Fibroblast of skin of left biceps (primary cell): ENCODE data around the gene TRIM50.
"Not testable (repeated sequence)": the region's sequence is repeated elsewhere in the genome, so short reads cannot be mapped to it uniquely, and the experiment has no call there.

ENCODE experiments used
- DNase-seq, 2 experiments: peaks; one replicate each; pipeline ENCODE4 v3.0.0-alpha.2; 2013; ENCODE audit warnings: low read depth in 2 of 2

The TRIM50 gene

DNA sequence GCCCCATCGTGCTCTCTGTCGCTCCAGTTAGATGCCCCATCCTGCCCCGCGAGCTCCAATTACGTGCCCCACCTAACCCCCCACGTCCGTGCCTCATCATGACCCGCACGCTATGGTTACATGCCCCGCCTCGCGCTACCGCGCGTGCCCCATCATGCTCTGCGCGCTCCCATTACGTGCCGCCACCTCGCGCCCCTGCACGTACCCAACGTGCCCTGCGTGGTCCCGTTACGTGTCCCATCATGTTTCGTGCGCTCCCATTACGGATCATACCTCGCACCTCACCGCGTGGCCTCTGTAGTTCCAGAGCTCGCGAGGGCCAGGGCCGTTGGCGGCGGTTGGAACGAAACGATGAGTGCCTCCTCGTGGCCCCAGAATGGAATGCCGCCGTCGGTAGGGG is at the start of gene TRIM50, which contains the start of gene FKBP6:
Gene TRIM50 (minus strand): TSS at position 161 of the 400 bp plus-strand sequence. CDS start 3,295 bp downstream, outside the sequence.
Gene FKBP6 (plus strand): TSS at position 240 of the 400 bp plus-strand sequence. CDS start 268 bp downstream, outside the sequence.
- DNase-seq: not testable (repeated sequence)

DNA sequence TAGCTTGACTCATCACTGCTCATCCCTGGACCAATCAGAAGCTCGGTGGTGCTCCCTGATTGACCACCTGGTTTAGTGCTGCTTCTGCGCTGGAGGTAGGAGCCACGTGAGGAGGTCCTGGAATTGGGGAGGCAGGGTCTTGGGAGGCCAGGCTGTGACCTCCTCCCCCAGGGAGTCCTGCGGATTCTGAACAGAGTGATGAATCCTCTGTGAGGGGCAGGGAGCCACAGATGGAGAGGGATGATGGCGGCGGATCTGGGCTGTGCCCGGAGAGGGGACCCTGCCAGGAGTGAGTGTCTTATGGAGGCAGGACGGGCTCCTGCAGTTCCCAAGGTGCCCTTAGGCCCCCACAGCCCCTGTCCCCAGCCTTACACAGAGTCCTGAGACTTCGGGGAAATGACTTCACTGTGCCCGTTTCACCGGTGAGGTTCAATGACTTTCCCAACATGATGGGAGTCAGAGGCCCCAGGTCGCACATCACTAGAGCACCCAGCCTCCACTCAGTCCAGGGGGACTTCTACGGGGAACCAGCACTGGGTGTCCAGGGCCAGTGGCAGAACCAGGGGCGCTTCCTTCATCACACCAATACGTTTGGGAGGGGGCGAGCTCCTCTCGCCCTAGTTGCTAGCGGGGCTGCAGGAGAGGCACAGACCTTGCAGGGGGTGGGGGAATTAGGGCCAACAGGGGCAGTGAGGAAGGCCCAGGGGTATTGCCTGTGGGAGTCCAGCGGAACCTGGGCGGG is 49.0 kb upstream of the TRIM50 start:
- DNase-seq: no peak

- not testable (repeated sequence) for DNase-seq
Measured at GRCh38 chr7:73376262-73376661, 48.4 kb upstream of the TRIM50 start.

- no peak for DNase-seq
Measured at GRCh38 chr7:73373741-73374140, 45.9 kb upstream of the TRIM50 start.

DNA sequence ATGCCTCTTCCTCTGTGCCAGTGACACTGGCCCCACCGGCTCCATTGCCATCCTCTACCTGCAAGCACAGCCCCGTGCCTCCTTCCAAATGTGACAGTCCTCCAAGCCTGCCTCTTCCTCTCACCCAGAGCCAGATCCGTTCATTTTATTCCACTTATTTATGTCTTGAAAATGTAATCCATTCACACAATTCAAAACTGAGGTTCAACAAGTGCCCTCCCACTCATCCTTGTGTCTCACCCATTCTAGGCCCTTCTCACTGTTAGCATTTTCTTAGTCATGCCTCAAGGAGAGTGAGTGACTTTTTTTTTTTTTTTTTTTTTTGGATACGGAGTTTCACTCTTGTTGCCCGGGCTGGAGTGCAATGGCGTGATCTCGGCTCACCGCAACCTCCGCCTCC is 41.7 kb upstream of the TRIM50 start:
- DNase-seq: no peak

DNA sequence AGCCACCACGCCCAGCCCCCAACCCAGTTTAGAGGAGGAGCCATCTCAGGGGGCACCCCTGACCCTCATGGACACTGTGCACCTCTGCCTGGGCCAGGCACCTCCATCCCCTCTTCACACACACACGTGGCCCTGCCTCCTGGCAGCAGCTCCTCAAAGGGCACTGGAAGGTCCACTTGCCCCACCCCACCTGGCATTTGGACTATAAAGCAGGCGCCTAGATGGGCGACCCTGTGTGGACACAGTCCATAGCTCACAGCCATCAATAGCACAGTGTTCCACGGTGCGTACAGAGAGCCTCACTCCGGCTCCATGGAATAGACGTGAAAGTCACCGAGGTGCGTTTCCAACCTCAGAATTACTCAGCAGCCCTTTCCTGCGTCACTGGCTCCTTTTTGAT is 41.1 kb upstream of the TRIM50 start:
- DNase-seq: no peak

- no peak for DNase-seq
Measured at GRCh38 chr7:73366990-73367389, 39.1 kb upstream of the TRIM50 start.

- DNase-seq: no peak
Measured at GRCh38 chr7:73366127-73366526, 38.2 kb upstream of the TRIM50 start.

DNA sequence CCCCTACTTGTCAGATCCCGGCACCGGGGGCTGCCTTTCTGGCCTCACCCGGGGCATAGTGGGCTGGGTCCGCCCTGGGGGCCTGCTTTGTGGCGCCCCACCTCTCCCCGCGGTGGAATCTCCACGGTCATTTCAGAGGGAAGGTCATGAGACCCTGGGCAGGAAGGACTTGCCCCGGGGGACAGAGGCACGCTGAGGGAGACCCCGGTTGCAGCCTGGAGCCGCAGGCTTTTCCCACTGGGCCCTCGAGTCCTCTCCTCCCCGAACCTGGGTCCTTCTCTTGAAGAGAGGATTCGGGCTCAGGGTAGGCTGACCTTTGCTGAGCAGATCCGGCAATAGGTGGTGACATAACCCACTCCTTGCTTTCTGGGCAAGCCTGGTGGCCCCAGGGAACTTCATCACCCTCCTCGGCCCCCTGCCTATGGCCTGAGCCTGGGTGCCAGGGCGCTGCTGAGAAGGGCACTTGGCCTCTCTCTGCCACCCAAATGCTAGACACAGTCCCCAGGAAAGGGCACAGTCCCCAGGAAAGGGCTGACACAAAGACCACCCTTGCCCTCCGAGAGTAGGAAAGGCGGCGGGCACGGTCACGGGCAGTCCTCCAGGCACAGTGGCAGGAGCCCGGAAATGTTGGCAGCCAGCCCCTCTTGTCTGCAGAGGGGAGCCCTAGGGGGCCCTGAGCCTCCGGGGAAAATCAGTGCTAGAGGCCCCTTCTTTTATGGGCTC is 36.3 kb upstream of the TRIM50 start:
- DNase-seq: no peak

DNA sequence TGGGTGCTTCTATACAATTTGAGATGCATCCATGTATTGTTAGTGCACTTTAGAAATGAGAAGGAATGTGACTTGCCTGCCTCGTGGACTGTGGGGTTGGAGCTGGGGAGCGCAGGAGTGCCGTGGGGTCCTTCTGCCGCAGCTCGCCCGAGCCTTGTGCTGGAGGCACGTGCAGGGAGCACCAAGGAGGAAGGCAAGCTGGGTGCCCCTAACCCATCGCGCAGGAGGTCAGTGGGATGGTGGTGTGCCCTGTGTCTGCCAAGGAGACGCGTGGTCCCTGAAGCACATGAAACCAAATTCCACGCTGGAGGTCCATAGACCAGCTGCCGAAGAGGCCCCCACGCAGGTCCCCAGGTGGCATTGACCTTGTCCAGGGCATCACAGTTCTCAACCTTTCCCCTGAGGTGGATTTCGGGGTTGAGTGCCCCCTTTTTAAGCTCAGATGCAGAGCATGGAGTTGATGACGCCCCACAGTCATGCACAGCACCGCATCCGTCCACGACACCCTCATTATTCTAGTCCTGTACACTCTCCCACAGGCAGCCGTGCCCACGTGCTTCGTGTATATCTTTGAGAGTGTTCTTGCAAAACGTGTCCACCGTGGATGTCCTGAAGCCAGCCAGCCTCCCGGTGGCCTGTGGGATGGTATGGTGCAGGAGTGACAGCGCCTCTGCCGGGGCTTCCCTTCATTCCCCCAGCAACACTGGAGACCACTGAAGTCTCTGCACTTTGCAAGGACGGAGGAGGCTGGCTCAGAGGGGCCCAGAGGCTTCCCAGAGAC is 35.5 kb upstream of the TRIM50 start:
- no peak for DNase-seq

GRCh38 chr7:73360590-73360989 is 32.7 kb upstream of the TRIM50 start:
- not testable (repeated sequence) for DNase-seq

DNA sequence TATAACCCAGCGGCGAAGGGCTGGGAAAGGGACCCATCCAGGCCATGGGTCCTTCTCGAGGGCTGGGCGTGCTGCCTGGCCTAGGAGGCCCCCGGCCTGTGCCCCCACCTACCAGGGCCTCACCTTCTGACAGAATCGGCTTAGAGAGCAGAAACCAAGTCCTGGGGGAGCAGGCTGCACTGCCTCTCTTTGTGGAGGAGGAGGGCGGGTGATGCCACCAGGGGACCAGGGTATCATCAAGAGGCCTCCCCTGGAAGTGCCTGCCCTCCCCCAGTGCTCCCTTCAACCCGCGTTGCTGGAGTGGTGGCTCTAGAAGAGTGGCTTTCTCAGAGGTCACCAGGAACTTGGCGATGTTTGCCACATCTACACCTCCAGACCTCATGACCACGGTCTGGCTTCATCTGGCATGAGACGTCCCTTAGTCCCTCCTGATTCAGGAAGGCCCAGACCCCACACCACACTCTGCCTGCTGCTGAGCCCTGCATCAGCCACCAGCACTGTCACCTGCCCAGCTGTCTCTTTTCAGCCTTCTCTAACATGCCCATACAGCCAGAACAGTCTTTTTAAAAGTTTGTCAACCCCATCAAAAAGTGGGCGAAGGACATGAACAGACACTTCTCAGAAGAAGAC is 32.0 kb upstream of the TRIM50 start:
- no peak for DNase-seq

DNA sequence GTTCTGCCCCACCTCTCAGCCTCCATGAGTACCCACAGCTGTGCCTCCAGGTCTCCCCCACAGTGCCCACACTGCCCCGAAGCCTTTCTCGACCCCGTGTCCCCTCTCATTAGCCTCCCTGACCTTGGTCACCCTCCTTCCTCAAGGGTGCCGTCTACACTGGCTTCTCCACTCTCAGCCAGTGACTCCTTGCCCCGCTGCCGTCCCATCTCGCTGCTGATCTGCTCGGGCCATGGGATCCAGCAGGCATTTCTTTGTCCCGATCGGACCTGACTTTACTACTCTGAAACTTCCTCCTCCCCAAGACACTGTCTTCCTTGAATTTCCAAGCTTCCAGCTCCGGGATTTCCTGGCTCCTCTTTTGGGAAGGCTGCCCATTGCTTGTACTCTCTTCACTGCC is 31.4 kb upstream of the TRIM50 start:
- no peak for DNase-seq

DNA sequence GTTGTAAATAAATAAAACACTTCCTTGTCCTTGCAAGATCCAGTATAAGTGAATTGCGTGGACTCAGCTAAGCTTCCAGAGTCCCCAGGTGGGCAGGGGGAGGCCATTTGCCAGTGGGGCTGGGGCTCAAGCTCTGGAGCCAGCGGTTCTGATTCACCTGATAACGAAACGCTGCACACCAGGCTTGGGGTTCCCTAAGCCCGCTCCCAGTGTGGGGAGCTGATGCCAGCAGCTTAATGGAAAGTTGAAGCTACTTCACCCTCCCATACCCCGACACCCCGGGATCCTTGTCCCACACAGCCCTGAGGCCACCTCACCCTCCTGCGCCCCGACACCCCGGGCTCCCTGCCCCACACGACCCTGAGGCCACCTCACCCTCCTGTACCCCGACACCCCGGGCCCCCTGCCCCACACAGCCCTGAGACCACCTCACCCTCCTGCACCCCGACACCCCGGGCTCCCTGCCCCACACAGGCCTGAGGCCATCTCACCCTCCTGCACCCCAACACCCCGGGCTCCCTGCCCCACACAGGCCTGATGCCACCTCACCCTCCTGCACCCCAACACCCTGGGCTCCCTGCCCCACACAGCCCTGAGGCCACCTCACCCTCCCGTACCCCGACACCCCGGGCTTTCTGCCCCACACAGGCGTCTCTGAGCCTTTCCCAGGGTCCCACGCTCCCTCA is 30.9 kb upstream of the TRIM50 start:
- no peak for DNase-seq

GRCh38 chr7:73356159-73356558 is 28.3 kb upstream of the TRIM50 start:
- DNase-seq: no peak

DNA sequence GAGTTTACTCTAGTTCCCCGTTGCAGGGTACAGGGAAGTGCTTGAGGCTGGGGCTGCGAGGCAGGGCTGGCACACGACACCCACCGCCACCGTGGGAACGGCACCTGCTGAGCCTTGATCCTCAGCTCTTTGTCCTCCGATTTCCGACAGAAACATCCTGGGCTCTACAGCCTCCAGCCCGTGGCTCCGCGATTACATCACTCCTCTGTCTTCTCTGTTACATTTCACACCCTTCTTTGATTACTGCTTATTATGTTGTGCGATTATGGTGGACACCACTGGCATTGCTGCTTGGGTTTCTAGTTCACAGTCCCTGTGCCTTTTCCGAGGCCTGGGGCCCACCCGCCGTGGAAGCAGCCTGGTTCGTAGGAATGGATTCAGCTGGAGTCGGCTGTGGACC is 26.9 kb upstream of the TRIM50 start:
- DNase-seq: no peak

GRCh38 chr7:73354196-73354595 is 26.3 kb upstream of the TRIM50 start:
- DNase-seq: no peak

GRCh38 chr7:73353243-73353642 is 25.4 kb upstream of the TRIM50 start:
- DNase-seq: no peak

GRCh38 chr7:73352784-73353183 is 24.9 kb upstream of the TRIM50 start:
- DNase-seq: no peak

DNA sequence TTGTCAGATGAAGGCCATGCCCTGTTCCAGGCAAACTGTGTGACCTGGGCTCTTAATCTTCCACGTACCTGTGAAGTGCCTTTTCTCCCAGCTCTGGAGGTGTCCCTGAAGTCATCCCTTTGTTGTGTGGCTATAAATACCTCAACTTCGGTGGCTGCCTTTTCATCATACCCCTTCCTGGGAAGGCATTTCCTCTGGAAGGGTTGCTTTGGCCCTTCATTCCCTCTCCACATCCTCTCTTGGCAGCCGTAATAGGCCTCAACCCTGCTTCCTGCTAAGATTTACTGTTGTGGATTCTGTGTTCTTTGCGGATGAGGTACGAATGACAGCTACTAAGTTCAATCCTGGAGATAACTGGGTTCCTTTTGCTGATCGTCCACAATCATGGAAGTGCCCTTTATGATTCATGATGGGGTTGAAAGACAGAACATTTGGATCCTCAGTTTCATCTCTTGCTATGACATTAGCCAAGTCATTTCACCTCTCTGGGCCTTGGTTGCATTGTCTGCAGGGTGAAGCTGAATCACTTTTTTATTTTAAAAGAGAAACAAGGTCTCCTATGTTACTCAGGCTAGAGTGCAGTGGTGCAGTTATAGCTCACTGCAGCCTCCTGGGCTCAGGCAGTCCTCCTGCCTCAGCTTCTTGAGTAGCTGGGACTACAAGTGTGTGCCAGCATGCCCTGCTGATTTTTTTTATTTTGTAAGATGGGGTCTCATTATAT is 23.7 kb upstream of the TRIM50 start:
- no peak for DNase-seq
